ENCODE data around the gene PDIA3. TPM values are rescaled to one million over a fixed set of nuclear protein-coding genes. Genes with fewer than 3 reads are reported as not detected.
"Not testable (repeated sequence)": the region's sequence is repeated elsewhere in the genome, so short reads cannot be mapped to it uniquely, and the experiment has no call there.

PDIA3 gene
- total RNA-seq, 1 donor from 2014 or later, result 384 TPM

- DNase-seq (ENCODE audit: low spot score), result no peak
- intact Hi-C loops (cut with micrococcal nuclease), result no loop called here
- Mint-ChIP-seq H3K4me1 (ENCODE audit: low read depth) (peaks cover 3% of the 10 kb centered on the region), H3K36me3 (ENCODE audit: low read depth) (peaks cover 76% of the 10 kb centered on the region), H3K4me3 (ENCODE audit: low read depth) (no peak overlapping the region), H3K27me3 (ENCODE audit: low read depth) (no peaks in the 10 kb centered on the region), H3K27ac (no peak overlapping the region), H3K9me3 (no peaks in the 10 kb centered on the region)
These were observed 62.3 kb downstream of the PDIA3 start for GRCh38 chr15:43808435-43808950.

- H3K9me3 Mint-ChIP-seq, result no peaks in the 10 kb centered on the region
- no peak overlapping the region for H3K4me3 Mint-ChIP-seq (ENCODE audit: low read depth)
- no peak overlapping the region for H3K27ac Mint-ChIP-seq
- H3K36me3 Mint-ChIP-seq (ENCODE audit: low read depth), result peaks cover 76% of the 10 kb centered on the region
- no peak for DNase-seq (ENCODE audit: low spot score)
- intact Hi-C loops (cut with micrococcal nuclease), result no loop called here
- H3K27me3 Mint-ChIP-seq (ENCODE audit: low read depth), result no peaks in the 10 kb centered on the region
- H3K4me1 Mint-ChIP-seq (ENCODE audit: low read depth), result peaks cover 3% of the 10 kb centered on the region
These were observed 62.9 kb downstream of the PDIA3 start for GRCh38 chr15:43808960-43809678.

- H3K27me3 Mint-ChIP-seq (ENCODE audit: low read depth); H3K27ac Mint-ChIP-seq; H3K9me3 Mint-ChIP-seq; intact Hi-C loops (cut with micrococcal nuclease); H3K4me1 Mint-ChIP-seq (ENCODE audit: low read depth); DNase-seq (ENCODE audit: low spot score); H3K4me3 Mint-ChIP-seq (ENCODE audit: low read depth): not testable (repeated sequence)
- peaks cover 62% of the 10 kb centered on the region for H3K36me3 Mint-ChIP-seq (ENCODE audit: low read depth)
These were observed 68.8 kb downstream of the PDIA3 start for GRCh38 chr15:43815064-43815463.

GRCh38 chr15:43821505-43821904, 75.3 kb downstream of the PDIA3 start:
- H3K9me3 Mint-ChIP-seq, result no peaks in the 10 kb centered on the region
- no peaks in the 10 kb centered on the region for H3K27me3 Mint-ChIP-seq (ENCODE audit: low read depth)
- H3K4me3 Mint-ChIP-seq (ENCODE audit: low read depth), result peak overlapping the region; percentile 44
- DNase-seq (ENCODE audit: low spot score), result no peak
- peaks cover 20% of the 10 kb centered on the region for H3K4me1 Mint-ChIP-seq (ENCODE audit: low read depth)
- H3K27ac Mint-ChIP-seq, result no peak overlapping the region
- intact Hi-C loops (cut with micrococcal nuclease), result loop anchor here (10.0 kb wide), 2 partner anchors 713 to 903 kb away; partner anchors contain the start of gene EIF3J
- H3K36me3 Mint-ChIP-seq (ENCODE audit: low read depth), result peaks cover 36% of the 10 kb centered on the region

Other genes starting within 250 kb of the PDIA3 start
- gene MAP1A, start 228.8 kb upstream of the PDIA3 start, total RNA-seq, result 1.9 TPM in 2 replicates
- 62.4 and 71.6 TPM in 2 replicates for gene PPIP5K1, start 156.2 kb upstream of the PDIA3 start, total RNA-seq
- 0.32 and 0.53 TPM in 2 replicates for gene CKMT1B, start 152.4 kb upstream of the PDIA3 start, total RNA-seq
- gene STRC, start 127.6 kb upstream of the PDIA3 start, total RNA-seq, result 0.30 and 0.55 TPM in 2 replicates
- 8.3 and 9.8 TPM in 2 replicates for gene CATSPER2, start 97.6 kb upstream of the PDIA3 start, total RNA-seq
- gene CKMT1A, start 52.6 kb upstream of the PDIA3 start, total RNA-seq, result 0.11 and 0.48 TPM in 2 replicates
- 1.0 and 1.3 TPM in 2 replicates for gene ELL3, start 30.5 kb downstream of the PDIA3 start, total RNA-seq
- 580 and 598 TPM in 2 replicates for gene SERF2, start 45.9 kb downstream of the PDIA3 start, total RNA-seq
- gene SERINC4, start 53.8 kb downstream of the PDIA3 start, total RNA-seq, result 0.28 and 0.57 TPM in 2 replicates
- 23.6 and 24.3 TPM in 2 replicates for gene HYPK, start 54.2 kb downstream of the PDIA3 start, total RNA-seq
- gene MFAP1, start 78.3 kb downstream of the PDIA3 start, total RNA-seq, result 43.7 and 44.3 TPM in 2 replicates
- gene WDR76, start 80.6 kb downstream of the PDIA3 start, total RNA-seq, result 67.8 and 71.0 TPM in 2 replicates

All from activated T-helper 2 cell treated with anti-CD3 and anti-CD28 coated beads, Interferon-gamma antibody, Interleukin-2, Interleukin-4, amounts not matched to agents 10 μg/mL and 5 μg/mL and 100 μg/mL, durations not matched to agents 14 hours and 24 hours and 36 hours (primary cell).